HG03064 (cell line): ENCODE results near the gene ZNF831.

Source experiments
- ATAC-seq: cut with Tn5 transposase; IDR thresholded peaks from one replicate; pipeline ENCODE4 v1.9.1; 2021; ENCODE audit warnings: low read depth; ENCODE audit not compliant: unreplicated experiment

ZNF831 gene

DNA sequence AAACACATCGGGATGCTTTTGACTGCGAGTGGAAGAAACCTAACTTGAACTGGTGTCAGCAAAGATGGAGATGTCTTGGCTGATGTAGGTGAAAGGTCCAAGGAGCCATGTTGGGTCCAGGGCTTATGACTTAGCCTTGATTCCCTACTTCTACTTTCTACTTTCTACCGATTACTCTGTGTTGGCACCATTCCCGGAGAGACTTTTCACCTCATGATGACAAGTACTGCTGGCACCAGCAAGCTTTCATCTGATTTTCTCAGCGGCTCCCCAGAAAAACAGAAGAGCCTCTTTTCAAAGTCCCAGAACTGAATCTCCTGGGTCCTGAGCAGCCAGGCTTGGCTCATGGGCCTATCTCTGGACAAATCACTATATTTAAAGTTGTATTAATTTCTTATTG is 131.9 kb downstream of the ZNF831 start:
- ATAC-seq, result no peak

GRCh38 chr20:59297686-59298085 is 134.1 kb downstream of the ZNF831 start:
- no peak for ATAC-seq

GRCh38 chr20:59299945-59300332 is 136.3 kb downstream of the ZNF831 start:
- no peak for ATAC-seq

- no peak for ATAC-seq
Observed at GRCh38 chr20:59300333-59301081, 136.9 kb downstream of the ZNF831 start, which contains the start of gene EDN3. TSS of gene EDN3 (plus strand) at chr20:59300611. CDS start at chr20:59300813, 202 bp downstream.

- ATAC-seq, result no peak
Observed at GRCh38 chr20:59301343-59302007, 137.9 kb downstream of the ZNF831 start.

DNA sequence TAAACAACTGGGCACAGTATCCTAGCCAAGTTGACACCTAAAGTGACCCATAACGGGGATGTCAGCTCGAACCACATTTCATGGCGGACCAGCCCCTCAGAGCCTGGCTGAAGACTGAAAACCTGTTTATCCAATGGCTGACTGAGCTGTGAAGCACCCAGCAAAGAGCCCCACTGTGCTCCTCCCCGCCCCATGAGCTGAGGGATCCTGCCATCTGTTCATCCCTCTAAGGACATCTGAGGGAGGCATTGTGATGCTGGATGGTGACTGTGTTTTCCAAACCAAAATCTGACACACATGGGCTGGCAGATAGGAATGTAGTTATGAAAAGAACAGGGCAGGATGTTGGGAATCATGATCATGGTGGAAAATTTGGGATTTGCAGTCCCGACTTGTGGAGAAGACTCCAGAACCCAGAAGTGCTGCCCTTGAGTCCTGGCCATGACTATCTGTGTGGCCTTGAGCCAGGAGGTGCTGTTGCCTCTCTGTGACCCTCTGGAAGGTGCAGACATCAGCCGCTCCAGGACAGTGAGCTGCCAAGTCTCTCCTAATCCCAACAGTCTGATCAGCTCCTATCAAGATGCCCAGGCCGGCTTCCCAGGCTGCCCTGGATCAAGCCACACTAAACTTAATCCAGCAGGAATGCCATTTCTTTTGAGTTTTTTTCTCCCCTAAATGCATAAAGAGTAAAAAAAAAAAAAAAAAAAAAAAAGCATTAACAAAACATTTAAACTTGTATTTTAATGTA is 142.5 kb downstream of the ZNF831 start:
- no peak for ATAC-seq

- ATAC-seq, result no peak
Observed at GRCh38 chr20:59307270-59307669, 143.6 kb downstream of the ZNF831 start.
